Measurements from ENCODE around the gene BUD13. TPM values are rescaled to one million over a fixed set of nuclear protein-coding genes. Genes with fewer than 3 reads are reported as not detected.

Gene BUD13
- total and polyA plus RNA-seq, 4 donors = 10.0 to 14.9 (median 13.3) TPM

DNA sequence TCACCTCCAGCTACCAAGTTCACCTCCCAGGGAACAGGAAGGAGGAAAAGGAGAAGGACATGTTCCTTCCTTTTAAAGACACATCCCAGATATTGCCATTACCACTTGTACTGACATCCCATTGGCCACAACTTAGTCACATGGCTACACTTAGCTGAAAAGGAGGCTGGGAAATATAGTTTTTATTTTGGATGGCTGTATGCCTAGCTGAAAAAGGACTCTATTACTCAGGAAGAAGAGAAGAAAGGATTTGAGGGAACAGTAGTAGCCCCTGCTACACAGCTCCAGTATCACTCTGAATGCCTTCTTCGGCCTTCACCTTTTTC, 20.9 kb upstream of the BUD13 start:
- 100% methylated on average over 1 of the region's 1 CpG for WGBS, 2 donors
- H3K27ac ChIP-seq (ENCODE audit: low read depth in 1 of 2, low read length in 1 of 2) = no peak overlapping the region
- peaks cover 0 to 2% (median 0%) of the 10 kb centered on the region in 3 donors for H3K27me3 ChIP-seq (ENCODE audit: control insufficient read depth in 3 of 3, insufficient read depth in 3 of 3, low read length in 2 of 3)
- no peaks in the 10 kb centered on the region for H3K36me3 ChIP-seq (ENCODE audit: control insufficient read depth in 4 of 4, insufficient read depth in 4 of 4, low read length in 4 of 4)
- no peak overlapping the region for H3K4me3 ChIP-seq
- no peak overlapping the region for H3K9ac ChIP-seq (ENCODE audit: insufficient read depth in 1 of 2, low read length in 2 of 2)
- H3K9me3 ChIP-seq (ENCODE audit: control insufficient read depth in 4 of 4, insufficient read depth in 3 of 4, low read length in 3 of 4) = no peaks in the 10 kb centered on the region
- DNase-seq = no peak
- ATAC-seq (ENCODE audit: insufficient read depth, low FRiP score) = no peak
- H3K4me1 ChIP-seq (ENCODE audit: control insufficient read depth in 5 of 5, insufficient read depth in 5 of 5, low read length in 5 of 5) = peaks cover 0 to 16% (median 0%) of the 10 kb centered on the region in 5 donors
- TF ChIP-seq, protein P1, sequence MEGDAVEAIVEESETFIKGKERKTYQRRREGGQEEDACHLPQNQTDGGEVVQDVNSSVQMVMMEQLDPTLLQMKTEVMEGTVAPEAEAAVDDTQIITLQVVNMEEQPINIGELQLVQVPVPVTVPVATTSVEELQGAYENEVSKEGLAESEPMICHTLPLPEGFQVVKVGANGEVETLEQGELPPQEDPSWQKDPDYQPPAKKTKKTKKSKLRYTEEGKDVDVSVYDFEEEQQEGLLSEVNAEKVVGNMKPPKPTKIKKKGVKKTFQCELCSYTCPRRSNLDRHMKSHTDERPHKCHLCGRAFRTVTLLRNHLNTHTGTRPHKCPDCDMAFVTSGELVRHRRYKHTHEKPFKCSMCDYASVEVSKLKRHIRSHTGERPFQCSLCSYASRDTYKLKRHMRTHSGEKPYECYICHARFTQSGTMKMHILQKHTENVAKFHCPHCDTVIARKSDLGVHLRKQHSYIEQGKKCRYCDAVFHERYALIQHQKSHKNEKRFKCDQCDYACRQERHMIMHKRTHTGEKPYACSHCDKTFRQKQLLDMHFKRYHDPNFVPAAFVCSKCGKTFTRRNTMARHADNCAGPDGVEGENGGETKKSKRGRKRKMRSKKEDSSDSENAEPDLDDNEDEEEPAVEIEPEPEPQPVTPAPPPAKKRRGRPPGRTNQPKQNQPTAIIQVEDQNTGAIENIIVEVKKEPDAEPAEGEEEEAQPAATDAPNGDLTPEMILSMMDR (IDR thresholded peaks at IDR 0.05; ENCODE audit: control extremely low read depth, extremely low read depth) = no peak

DNA sequence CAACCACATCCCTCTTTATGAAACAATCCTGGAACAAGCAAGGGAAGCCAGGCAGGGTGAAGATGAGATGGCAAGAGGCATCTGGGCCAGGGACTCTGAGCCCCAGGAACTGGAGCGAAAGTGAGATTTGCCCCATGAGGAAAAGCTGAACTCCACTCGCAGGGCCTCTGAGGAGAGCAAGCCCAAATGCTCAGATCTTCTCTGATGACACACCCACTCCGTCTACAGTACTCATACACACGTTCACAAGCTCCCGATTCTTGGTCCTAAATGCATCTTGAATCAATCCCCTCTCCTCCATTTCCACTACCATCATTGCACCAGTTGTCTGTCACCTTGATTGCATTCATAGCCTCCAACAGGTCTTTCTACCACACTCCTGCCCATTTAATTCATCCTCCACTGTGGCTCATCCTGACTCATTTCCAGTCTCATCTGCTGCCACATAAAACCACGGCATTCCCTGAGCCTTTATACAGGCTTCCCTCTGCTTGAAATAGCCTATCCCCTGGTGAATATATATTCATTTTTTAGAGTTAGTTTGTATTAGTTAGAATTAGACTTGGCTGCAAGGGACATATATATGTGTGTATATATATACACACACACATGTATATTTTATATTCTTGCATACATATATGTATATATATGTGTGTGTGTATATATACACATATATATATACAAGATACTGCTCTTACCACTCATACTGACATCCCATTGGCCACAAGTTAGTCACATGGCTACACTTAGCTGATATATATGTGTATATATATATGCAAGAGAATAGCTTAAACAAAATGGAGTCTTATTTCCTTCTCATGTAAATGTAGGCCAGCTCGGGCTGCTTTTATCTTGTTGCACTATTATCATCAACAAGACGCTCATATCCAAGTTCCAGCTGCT, 20.3 kb upstream of the BUD13 start:
- Histone ChIP-seq H3K9me3 (ENCODE audit: control insufficient read depth in 4 of 4, insufficient read depth in 3 of 4, low read length in 3 of 4) (no peaks in the 10 kb centered on the region), H3K9ac (ENCODE audit: insufficient read depth in 1 of 2, low read length in 2 of 2) (no peak overlapping the region), H3K4me1 (ENCODE audit: control insufficient read depth in 5 of 5, insufficient read depth in 5 of 5, low read length in 5 of 5) (peaks cover 0 to 22% (median 3%) of the 10 kb centered on the region in 5 donors), H3K27ac (ENCODE audit: low read depth in 1 of 2, low read length in 1 of 2) (no peak overlapping the region), H3K36me3 (ENCODE audit: control insufficient read depth in 4 of 4, insufficient read depth in 4 of 4, low read length in 4 of 4) (no peaks in the 10 kb centered on the region), H3K27me3 (ENCODE audit: control insufficient read depth in 3 of 3, insufficient read depth in 3 of 3, low read length in 2 of 3) (peaks cover 0 to 2% (median 0%) of the 10 kb centered on the region in 3 donors), H3K4me3 (no peak overlapping the region)
- no peak for ATAC-seq (ENCODE audit: insufficient read depth, low FRiP score)
- DNase-seq = no peak
- TF ChIP-seq, protein P1 (IDR thresholded peaks at IDR 0.05; ENCODE audit: control extremely low read depth, extremely low read depth) = no peak
- WGBS, 2 donors = 78 to 89% methylated on average over 8 of the region's 8 CpGs

DNA sequence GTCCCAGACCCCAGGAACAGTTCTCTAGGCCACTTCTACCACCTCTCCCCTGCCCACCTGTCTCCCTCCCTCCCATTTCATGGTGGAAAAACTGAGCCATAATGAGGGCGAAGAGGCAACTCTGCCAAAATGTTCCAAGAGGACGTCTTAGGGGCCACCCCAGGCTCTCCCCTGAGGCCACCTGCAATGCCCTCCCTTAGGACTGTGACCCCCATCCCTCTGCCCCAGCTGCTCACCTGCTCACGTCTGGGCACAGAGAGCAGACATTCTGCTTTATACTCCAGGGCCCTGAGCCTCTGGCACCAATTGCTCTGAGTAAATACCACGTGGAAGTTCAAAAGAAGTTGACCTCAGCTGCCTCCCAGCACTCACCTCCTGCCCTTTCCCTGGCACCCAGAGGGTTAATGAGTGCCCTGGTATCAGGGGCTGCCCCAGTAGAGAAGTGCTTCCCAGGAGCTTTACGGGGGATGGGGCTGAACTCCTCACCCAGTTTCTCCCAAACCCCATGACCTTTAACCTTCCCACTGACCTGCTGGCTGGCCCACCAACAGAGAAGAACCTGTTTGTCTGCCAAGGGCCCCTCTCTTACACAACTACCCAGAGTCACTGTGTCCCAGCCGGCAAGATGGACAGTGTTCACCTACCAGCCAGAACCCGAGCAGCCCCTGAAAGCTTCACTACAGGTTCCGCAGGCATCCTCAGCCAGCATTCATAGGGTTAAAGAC, 19.5 kb upstream of the BUD13 start:
- Histone ChIP-seq H3K36me3 (ENCODE audit: control insufficient read depth in 4 of 4, insufficient read depth in 4 of 4, low read length in 4 of 4) (no peaks in the 10 kb centered on the region), H3K4me1 (ENCODE audit: control insufficient read depth in 5 of 5, insufficient read depth in 5 of 5, low read length in 5 of 5) (peaks cover 0 to 23% (median 3%) of the 10 kb centered on the region in 5 donors), H3K9ac (ENCODE audit: insufficient read depth in 1 of 2, low read length in 2 of 2) (no peak overlapping the region), H3K27ac (ENCODE audit: low read depth in 1 of 2, low read length in 1 of 2) (no peak overlapping the region), H3K27me3 (ENCODE audit: control insufficient read depth in 3 of 3, insufficient read depth in 3 of 3, low read length in 2 of 3) (peaks cover 0 to 2% (median 0%) of the 10 kb centered on the region in 3 donors), H3K4me3 (no peak overlapping the region), H3K9me3 (ENCODE audit: control insufficient read depth in 4 of 4, insufficient read depth in 3 of 4, low read length in 3 of 4) (no peaks in the 10 kb centered on the region)
- DNase-seq (no peak), ATAC-seq (ENCODE audit: insufficient read depth, low FRiP score) (no peak)
- 73 to 84% methylated on average over 8 of the region's 8 CpGs for WGBS, 2 donors
- TF ChIP-seq, protein P1 (IDR thresholded peaks at IDR 0.05; ENCODE audit: control extremely low read depth, extremely low read depth) = no peak
